HG03280 (cell line): ENCODE data around the gene FMC1.
"Not testable (repeated sequence)": the region's sequence is repeated elsewhere in the genome, so short reads cannot be mapped to it uniquely, and the experiment has no call there.

Experiments used
- ATAC-seq: cut with Tn5 transposase; IDR thresholded peaks from one replicate; pipeline ENCODE4 v1.9.1; 2021; ENCODE audit warnings: mild to moderate bottlenecking, moderate library complexity; ENCODE audit not compliant: unreplicated experiment

FMC1 gene

GRCh38 chr7:139341058-139341775 is at the start of gene FMC1:
TSS of gene FMC1 (plus strand) at chr7:139341337. CDS start at chr7:139341385, 48 bp downstream.
- peak; percentile 43 for ATAC-seq

GRCh38 chr7:139292821-139293220 is 48.3 kb upstream of the FMC1 start:
- ATAC-seq: no peak

GRCh38 chr7:139293534-139293933 is 47.6 kb upstream of the FMC1 start:
- ATAC-seq: no peak

GRCh38 chr7:139294241-139294640 is 46.9 kb upstream of the FMC1 start:
- ATAC-seq: no peak

GRCh38 chr7:139294951-139295575 is 46.1 kb upstream of the FMC1 start:
- ATAC-seq: no peak

GRCh38 chr7:139297795-139298194 is 43.3 kb upstream of the FMC1 start:
- no peak for ATAC-seq

- no peak for ATAC-seq
These were observed 41.8 kb upstream of the FMC1 start for GRCh38 chr7:139299296-139299695.

- no peak for ATAC-seq
These were observed 40.7 kb upstream of the FMC1 start for GRCh38 chr7:139300390-139300789.

GRCh38 chr7:139304517-139304916 is 36.6 kb upstream of the FMC1 start:
- no peak for ATAC-seq

- ATAC-seq: no peak
These were observed 23.1 kb upstream of the FMC1 start for GRCh38 chr7:139317939-139318505.

- no peak for ATAC-seq
These were observed 19.9 kb upstream of the FMC1 start for GRCh38 chr7:139321071-139321745.

- not testable (repeated sequence) for ATAC-seq
These were observed 16.4 kb upstream of the FMC1 start for GRCh38 chr7:139324709-139325108.

- ATAC-seq: no peak
These were observed 12.8 kb upstream of the FMC1 start for GRCh38 chr7:139328375-139328774.

- ATAC-seq: no peak
These were observed 12.0 kb upstream of the FMC1 start for GRCh38 chr7:139329119-139329518.

- ATAC-seq: no peak
These were observed 10.7 kb upstream of the FMC1 start for GRCh38 chr7:139330333-139331030.

- no peak for ATAC-seq
These were observed 8.3 kb upstream of the FMC1 start for GRCh38 chr7:139332697-139333359.

GRCh38 chr7:139333443-139333842 is 7.7 kb upstream of the FMC1 start:
- ATAC-seq: not testable (repeated sequence)

GRCh38 chr7:139334399-139335150 is 6.6 kb upstream of the FMC1 start:
- ATAC-seq: no peak

- ATAC-seq: no peak
These were observed 2.1 kb upstream of the FMC1 start for GRCh38 chr7:139339025-139339424.

GRCh38 chr7:139339698-139340036 is 1.5 kb upstream of the FMC1 start:
- no peak for ATAC-seq
